K562 (cell line): ENCODE results near the gene TMEM131L. TPM values are rescaled to one million over a fixed set of nuclear protein-coding genes. Genes with fewer than 3 reads are reported as not detected.
A peak's percentile ranks its signal among the peaks of the same experiment; 100 is the strongest.

Experiments used
- AFF1 ChIP-seq, 2 experiments: fragments of 450-650 bp; IDR thresholded peaks; 2 replicates each; pipeline ENCODE4 v1.6.1; 2018; ENCODE audit warnings: mild to moderate bottlenecking in 2 of 2, low read depth in 1 of 2; ENCODE audit not compliant: partially characterized antibody in 2 of 2
- BHLHE40 ChIP-seq: IDR thresholded peaks from 2 replicates; pipeline ENCODE4 v1.6.1; 2011; ENCODE audit warnings: low read length, improper control_type of control experiment
- EHMT2 ChIP-seq: fragments of 450-650 bp; IDR thresholded peaks from 2 replicates; pipeline ENCODE4 v1.6.1; 2018; ENCODE audit warnings: antibody characterized with exemption
- EP400 ChIP-seq: fragments of 450-650 bp; IDR thresholded peaks from 2 replicates; pipeline ENCODE4 v1.6.1; 2017; ENCODE audit warnings: antibody characterized with exemption, mild to moderate bottlenecking, moderate library complexity
- EZH2 ChIP-seq: IDR thresholded peaks from 2 replicates; pipeline ENCODE4 v1.6.1; 2012; ENCODE audit warnings: low read depth, mild to moderate bottlenecking, inconsistent platforms, low read length, borderline replicate concordance
- GMEB1 ChIP-seq: fragments of 250-450 bp; sonication (Bioruptor Pico); IDR thresholded peaks from 2 replicates; pipeline ENCODE4 v1.4.0; 2020; ENCODE audit warnings: mild to moderate bottlenecking
- HLTF ChIP-seq: fragments of 450-650 bp; IDR thresholded peaks from 2 replicates; pipeline ENCODE4 v1.6.1; 2016
- MEF2A ChIP-seq: IDR thresholded peaks from 2 replicates; pipeline ENCODE4 v1.6.1; 2011; ENCODE audit warnings: low read depth, mild to moderate bottlenecking, low read length, moderate library complexity; ENCODE audit not compliant: control insufficient read depth
- MEIS2 ChIP-seq: fragments of 450-650 bp; IDR thresholded peaks from 2 replicates; pipeline ENCODE4 v1.6.1; 2014; ENCODE audit warnings: mild to moderate bottlenecking; ENCODE audit not compliant: partially characterized antibody
- NFE2L1 ChIP-seq: fragments of 450-650 bp; IDR thresholded peaks from 2 replicates; pipeline ENCODE4 v1.6.1; 2016; ENCODE audit warnings: missing genetic modification characterization, low read depth, mild to moderate bottlenecking, missing compliant biosample characterization, moderate library complexity, borderline replicate concordance
- PHF8 ChIP-seq: fragments of 200-600 bp; sonication (generic); IDR thresholded peaks from 2 replicates; pipeline ENCODE4 v1.6.1; 2012; ENCODE audit warnings: mixed run types, mild to moderate bottlenecking, inconsistent platforms, low read length, moderate library complexity, borderline replicate concordance
- POLR3G ChIP-seq: IDR thresholded peaks from 2 replicates; pipeline ENCODE4 v1.6.1; 2011; ENCODE audit not compliant: insufficient read length, insufficient replicate concordance; ENCODE audit errors: extremely low read depth
- SREBF1 ChIP-seq: fragments of 150-350 bp; IDR thresholded peaks from 2 replicates; pipeline ENCODE4 v1.6.1; 2014; ENCODE audit warnings: antibody characterized with exemption, low read depth, low read length, borderline replicate concordance
- XRCC4 ChIP-seq: IDR thresholded peaks from one replicate; pipeline ENCODE4 v1.6.1; 2011; ENCODE audit not compliant: insufficient read depth, insufficient read length; ENCODE audit errors: extremely low read depth
- ZFP91 ChIP-seq: sonication (generic); formaldehyde crosslinking; IDR thresholded peaks from 2 replicates; pipeline ENCODE4 v1.8.0; 2022; ENCODE audit warnings: mild to moderate bottlenecking, missing genetic modification reagents
- ZNF175 ChIP-seq: fragments of 200-800 bp; sonication (Bioruptor generic); IDR thresholded peaks from 2 replicates; pipeline ENCODE4 v1.6.1; 2016; ENCODE audit warnings: low read depth, mild to moderate bottlenecking, missing genetic modification characterization, missing compliant biosample characterization
- ZNF639 ChIP-seq, 2 experiments: fragments of 200-800 bp in 1 of 2; sonication (Bioruptor generic) in 1 of 2; sonication (generic) in 1 of 2; formaldehyde crosslinking in 1 of 2; IDR thresholded peaks in 1 of 2; conservative IDR thresholded peaks in 1 of 2; 2 replicates each; pipeline versions ENCODE4 v1.5.0 to v1.6.1; 2016 to 2020; ENCODE audit warnings: missing compliant biosample characterization in 1 of 2, missing genetic modification characterization in 1 of 2, missing genetic modification reagents in 1 of 2
- polyA plus RNA-seq, 8 experiments: library from polyadenylated mRNA; depleted of rRNA in 4 of 8; stranded (reverse) in 5 of 8; unstranded in 3 of 8; fragments of >200 nt; fragmentation: Nextera tagmentation in 2 of 8; fragmentation: Illumina TruSeq in 1 of 8; extraction: Ambion mirVana in 2 of 8; extraction: Trizol in 1 of 8; gene quantifications; 2 replicates each; pipeline versions ENCODE4 v1.2.1 to v1.2.3, GENCODE V29; 2011 to 2014; ENCODE audit warnings: inconsistent platforms in 1 of 8, missing spikeins in 1 of 8
- total RNA-seq, 7 experiments: library from RNA; depleted of rRNA in 6 of 7; stranded (reverse); fragments of >200 nt in 6 of 7; fragmentation: Illumina TruSeq in 2 of 7; extraction: Trizol in 2 of 7; gene quantifications; 2 replicates each; pipeline versions ENCODE4 v1.2.1 to v1.2.3, GENCODE V29; 2011 to 2021; ENCODE audit warnings: low replicate concordance in 1 of 7

TMEM131L gene
- total and polyA plus RNA-seq, 9 of the 15 experiments (the other 6 are each of a cell fraction or from before 2014, with no cell fraction given), result 1.2 to 20.8 (median 12.9) TPM

GRCh38 chr4:153518637-153519389, 52.7 kb downstream of the TMEM131L start (continued):
- TF ChIP-seq ZNF175 (CRISPR knock-in tag) (no peak), AFF1 (IDR thresholded peaks at IDR 0.05; ENCODE audit: low read depth in 1 of 2, partially characterized antibody in 2 of 2) (no peak), MEF2A (no peak), EP400 (peak; percentile 43; the same call in 1 of the 2 replicates), NFE2L1 (tag) (no peak), ZFP91 (CRISPR knock-in tag) (no peak), XRCC4 (no peak), MEIS2 (no peak), PHF8 (no peak), BHLHE40 (peak; percentile 84), GMEB1 (CRISPR knock-in tag) (no peak), POLR3G (no peak), EHMT2 (no peak), SREBF1 (no peak), EZH2 (no peak), ZNF639 (CRISPR knock-in tag; conservative IDR thresholded peaks at IDR 0.05 in 1 of 2, IDR thresholded peaks at IDR 0.05 in 1 of 2) (0 out of 4 replicates have a peak, but pooled peaks of 1 of the 2 experiments have one; percentile 36), HLTF (no peak)
